Panc1 (cell line): ENCODE data around the gene CYTH4. TPM values are rescaled to one million over a fixed set of nuclear protein-coding genes. Genes with fewer than 3 reads are reported as not detected.

Experiments
- ATAC-seq: fragments of 200-7000 bp; cut with Tn5 transposase; 2 replicates; pipeline ENCODE4 v1.9.1; 2020; ENCODE audit warnings: mild to moderate bottlenecking, moderate library complexity
- BruUV-seq: library from RNA; stranded (reverse); fragments of 400-500 nt; replicated peaks from 2 replicates; lab custom pipeline; 2021; lab: Mats Ljungman, UMichigan
- CTCF ChIA-PET: fragments of 300-600 bp; sonication (Branson Sonifier 250); formaldehyde crosslinking; loops from one replicate; lab custom pipeline; 2022; ENCODE audit warnings: antibody characterized with exemption; lab: Charles Lee
- POLR2A ChIA-PET: fragments of 300-600 bp; sonication (Branson Sonifier 250); formaldehyde crosslinking; loops from one replicate; lab custom pipeline; 2022; ENCODE audit warnings: antibody characterized with exemption; lab: Charles Lee
- DNase-seq: peaks from one replicate; pipeline ENCODE4 v3.0.0-alpha.2; 2010; ENCODE audit warnings: low read depth, low spot score
- H3K27ac ChIP-seq: 2 replicates; pipeline ENCODE4 v1.5.1; 2011; ENCODE audit warnings: mild to moderate bottlenecking, low read length, inconsistent platforms
- H3K27me3 ChIP-seq: fragments of 200-500 bp; sonication (Bioruptor generic); 2 replicates; pipeline ENCODE4 v1.6.0; 2014; ENCODE audit warnings: low read length, inconsistent platforms; ENCODE audit not compliant: control insufficient read depth, insufficient read depth
- H3K36me3 ChIP-seq: fragments of 200-500 bp; sonication (Bioruptor generic); 2 replicates; pipeline ENCODE4 v1.5.1; 2014; ENCODE audit warnings: inconsistent platforms, mild to moderate bottlenecking, low read length, moderate library complexity; ENCODE audit not compliant: control insufficient read depth, insufficient read depth
- H3K4me1 ChIP-seq: 2 replicates; pipeline ENCODE4 v1.5.1; 2011; ENCODE audit warnings: inconsistent platforms, mild to moderate bottlenecking, low read length, moderate library complexity; ENCODE audit not compliant: control insufficient read depth, insufficient read depth
- H3K4me3 ChIP-seq, 2 experiments: 2 replicates each; pipeline ENCODE4 v1.5.1; 2011 to 2012; ENCODE audit warnings: low read depth in 2 of 2, low read length in 2 of 2, mild to moderate bottlenecking in 2 of 2, inconsistent platforms in 1 of 2, moderate library complexity in 1 of 2
- H3K9me3 ChIP-seq: fragments of 200-500 bp; sonication (Bioruptor generic); 2 replicates; pipeline ENCODE4 v1.5.1; 2014; ENCODE audit warnings: low read depth, mild to moderate bottlenecking, inconsistent platforms, low read length, moderate library complexity; ENCODE audit not compliant: control insufficient read depth, insufficient read depth
- POLR2AphosphoS5 ChIP-seq: IDR thresholded peaks from 2 replicates; pipeline ENCODE4 v1.6.1; 2012; ENCODE audit warnings: mild to moderate bottlenecking, low read depth, low read length, moderate library complexity
- REST ChIP-seq, 2 experiments: IDR thresholded peaks; 2 replicates each; pipeline ENCODE4 v1.6.1; 2011 to 2012; ENCODE audit warnings: low read depth in 2 of 2, control low read depth in 1 of 2, low read length in 1 of 2, mild to moderate bottlenecking in 1 of 2, moderate library complexity in 1 of 2; ENCODE audit not compliant: insufficient read depth in 1 of 2
- SIN3A ChIP-seq: IDR thresholded peaks from 2 replicates; pipeline ENCODE4 v1.6.1; 2012; ENCODE audit warnings: low read depth, mild to moderate bottlenecking, low read length, moderate library complexity, borderline replicate concordance; ENCODE audit not compliant: insufficient read depth
- TCF7L2 ChIP-seq: IDR thresholded peaks from 2 replicates; pipeline ENCODE4 v1.6.1; 2011; ENCODE audit warnings: mild to moderate bottlenecking, low read depth, low read length, inconsistent platforms
- in situ Hi-C: cut with HindIII; loops from 2 replicates; pipeline ENCODE4 v1.10.0; 2016; ENCODE audit warnings: low sequenced_read_pairs, low pct_unique_long_range_greater_than_20kb
- intact Hi-C: fragments of 100-400 bp; cut with micrococcal nuclease; formaldehyde crosslinking; loops from one replicate; pipeline ENCODE4 v1.10.0; 2022; ENCODE audit not compliant: unreplicated experiment
- total RNA-seq: library from RNA; stranded (reverse); gene quantifications from one replicate; pipeline ENCODE4 v1.2.1, GENCODE V29; 2021; ENCODE audit not compliant: unreplicated experiment
- TF ChIP-seq, protein P1 (sequence below): fragments of 450-650 bp; IDR thresholded peaks from 2 replicates; pipeline ENCODE4 v1.5.1; 2017; ENCODE audit warnings: mild to moderate bottlenecking

Gene CYTH4
- total RNA-seq, 1 experiment from 2014 or later: 1.3 TPM

GRCh38 chr22:37255558-37256006 lies 26.7 kb upstream of the CYTH4 start:
- BruUV-seq: no TSS peak
- intact Hi-C loops: no loop called here
- no peaks in the 10 kb centered on the region for H3K36me3 ChIP-seq

GRCh38 chr22:37256075-37256726 lies 26.1 kb upstream of the CYTH4 start:
- in situ Hi-C loops (no loop called here), intact Hi-C loops (no loop called here)
- H3K27ac ChIP-seq: no peak overlapping the region
- H3K4me1 ChIP-seq: peaks cover 19% of the 10 kb centered on the region
- ATAC-seq: peak; percentile 37; the same call in 1 of the 2 replicates
- TF ChIP-seq, protein P1, sequence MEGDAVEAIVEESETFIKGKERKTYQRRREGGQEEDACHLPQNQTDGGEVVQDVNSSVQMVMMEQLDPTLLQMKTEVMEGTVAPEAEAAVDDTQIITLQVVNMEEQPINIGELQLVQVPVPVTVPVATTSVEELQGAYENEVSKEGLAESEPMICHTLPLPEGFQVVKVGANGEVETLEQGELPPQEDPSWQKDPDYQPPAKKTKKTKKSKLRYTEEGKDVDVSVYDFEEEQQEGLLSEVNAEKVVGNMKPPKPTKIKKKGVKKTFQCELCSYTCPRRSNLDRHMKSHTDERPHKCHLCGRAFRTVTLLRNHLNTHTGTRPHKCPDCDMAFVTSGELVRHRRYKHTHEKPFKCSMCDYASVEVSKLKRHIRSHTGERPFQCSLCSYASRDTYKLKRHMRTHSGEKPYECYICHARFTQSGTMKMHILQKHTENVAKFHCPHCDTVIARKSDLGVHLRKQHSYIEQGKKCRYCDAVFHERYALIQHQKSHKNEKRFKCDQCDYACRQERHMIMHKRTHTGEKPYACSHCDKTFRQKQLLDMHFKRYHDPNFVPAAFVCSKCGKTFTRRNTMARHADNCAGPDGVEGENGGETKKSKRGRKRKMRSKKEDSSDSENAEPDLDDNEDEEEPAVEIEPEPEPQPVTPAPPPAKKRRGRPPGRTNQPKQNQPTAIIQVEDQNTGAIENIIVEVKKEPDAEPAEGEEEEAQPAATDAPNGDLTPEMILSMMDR: no peak
- TF ChIP-seq POLR2AphosphoS5 (no peak), TCF7L2 (no peak), SIN3A (no peak), REST (IDR thresholded peaks at IDR 0.05; ENCODE audit: insufficient read depth in 1 of 2, low read depth in 2 of 2, low read length in 1 of 2) (no peak)
- H3K27me3 ChIP-seq: no peaks in the 10 kb centered on the region
- CTCF ChIA-PET: no interaction called here
- POLR2A ChIA-PET: interaction anchor here (0.7 kb wide), 1 partner anchor 389 kb away, joined by 5 read pairs; no protein-coding TSS in a partner anchor
- no TSS peak for BruUV-seq
- H3K9me3 ChIP-seq: no peaks in the 10 kb centered on the region
- H3K36me3 ChIP-seq: no peaks in the 10 kb centered on the region
- H3K4me3 ChIP-seq: no peak overlapping the region
- DNase-seq: no peak

More at GRCh38 chr22:37255558-37256006, 26.7 kb upstream of the CYTH4 start:
- ATAC-seq (no peak), DNase-seq (no peak)
- H3K4me3 ChIP-seq: no peak overlapping the region
- ChIA-PET POLR2A (interaction anchor here (0.7 kb wide), 1 partner anchor 388 kb away, joined by 5 read pairs; no protein-coding TSS in a partner anchor), CTCF (no interaction called here)
- TF ChIP-seq SIN3A (no peak), REST (IDR thresholded peaks at IDR 0.05; ENCODE audit: insufficient read depth in 1 of 2, low read depth in 2 of 2, low read length in 1 of 2) (no peak), TCF7L2 (no peak), POLR2AphosphoS5 (no peak)
- TF ChIP-seq, protein P1: no peak
- H3K27ac ChIP-seq: no peak overlapping the region
- no peaks in the 10 kb centered on the region for H3K27me3 ChIP-seq
- peaks cover 18% of the 10 kb centered on the region for H3K4me1 ChIP-seq
- in situ Hi-C loops: no loop called here
- H3K9me3 ChIP-seq: no peaks in the 10 kb centered on the region
